K562 (cell line): ENCODE measurements around the gene BPHL. TPM values are rescaled to one million over a fixed set of nuclear protein-coding genes. Genes with fewer than 3 reads are reported as not detected.

Experiments used
- CREB1 ChIP-seq, 2 experiments: sonication (generic) in 1 of 2; formaldehyde crosslinking in 1 of 2; IDR thresholded peaks; 2 replicates each; pipeline versions ENCODE4 v1.6.1 to v1.8.0; 2012 to 2022; ENCODE audit warnings: inconsistent platforms in 1 of 2, mild to moderate bottlenecking in 1 of 2, missing genetic modification reagents in 1 of 2, moderate library complexity in 1 of 2
- ETV5 ChIP-seq: sonication (generic); formaldehyde crosslinking; IDR thresholded peaks from 2 replicates; pipeline ENCODE4 v1.4.0; 2020; ENCODE audit warnings: low read depth, mild to moderate bottlenecking, missing genetic modification reagents
- GABPA ChIP-seq: fragments of 200-800 bp; sonication (Bioruptor generic); conservative IDR thresholded peaks from 2 replicates; pipeline ENCODE4 v1.6.1; 2016; ENCODE audit warnings: low read depth, missing genetic modification characterization, missing compliant biosample characterization
- HDAC3 ChIP-seq: fragments of 450-650 bp; IDR thresholded peaks from 2 replicates; pipeline ENCODE4 v1.6.1; 2018; ENCODE audit warnings: borderline replicate concordance, mild to moderate bottlenecking, moderate library complexity; ENCODE audit not compliant: partially characterized antibody
- HDAC6 ChIP-seq: IDR thresholded peaks from 2 replicates; pipeline ENCODE4 v1.6.1; 2012; ENCODE audit warnings: low read depth, mild to moderate bottlenecking, control low read depth, inconsistent platforms, low read length, moderate library complexity
- HNRNPK ChIP-seq: fragments of 200-400 bp; formaldehyde crosslinking; IDR thresholded peaks from one replicate; pipeline ENCODE4 v1.6.1; 2018; ENCODE audit warnings: mild to moderate bottlenecking, low read depth, low read length; ENCODE audit not compliant: poor library complexity, severe bottlenecking
- LEF1 ChIP-seq: fragments of 450-650 bp; IDR thresholded peaks from 2 replicates; pipeline ENCODE4 v1.6.1; 2016; ENCODE audit warnings: mild to moderate bottlenecking
- MED1 ChIP-seq: sonication (generic); formaldehyde crosslinking; IDR thresholded peaks from 2 replicates; pipeline ENCODE4 v1.8.1; 2023; ENCODE audit warnings: missing genetic modification reagents, borderline replicate concordance
- MTA1 ChIP-seq: fragments of 450-650 bp; IDR thresholded peaks from 2 replicates; pipeline ENCODE4 v1.6.1; 2017; ENCODE audit warnings: borderline replicate concordance
- POLR2B ChIP-seq: fragments of 450-650 bp; IDR thresholded peaks from 2 replicates; pipeline ENCODE4 v1.6.1; 2018; ENCODE audit warnings: low read depth; ENCODE audit not compliant: partially characterized antibody
- TEAD1 ChIP-seq, 2 experiments: fragments of 450-650 bp in 1 of 2; sonication (generic) in 1 of 2; formaldehyde crosslinking; IDR thresholded peaks; 2 replicates each; pipeline versions ENCODE4 v1.4.0 to v1.8.0; 2020 to 2022; ENCODE audit warnings: mild to moderate bottlenecking in 2 of 2, missing genetic modification reagents in 1 of 2
- USF2 ChIP-seq: sonication (generic); formaldehyde crosslinking; IDR thresholded peaks from 2 replicates; pipeline ENCODE4 v1.5.0; 2020; ENCODE audit warnings: missing genetic modification reagents
- ZNF217 ChIP-seq: sonication (generic); formaldehyde crosslinking; IDR thresholded peaks from 2 replicates; pipeline ENCODE4 v1.8.0; 2022; ENCODE audit warnings: mild to moderate bottlenecking, missing genetic modification reagents
- ZNF717 ChIP-seq: fragments of 250-450 bp; sonication (Bioruptor Pico); IDR thresholded peaks from 2 replicates; pipeline ENCODE4 v1.5.0; 2021
- ZNF778 ChIP-seq: fragments of 450-650 bp; formaldehyde crosslinking; IDR thresholded peaks from 2 replicates; pipeline ENCODE4 v1.4.0; 2020; ENCODE audit warnings: mild to moderate bottlenecking, moderate library complexity
- polyA plus RNA-seq, 8 experiments: library from polyadenylated mRNA; depleted of rRNA in 4 of 8; stranded (reverse) in 5 of 8; unstranded in 3 of 8; fragments of >200 nt; fragmentation: Nextera tagmentation in 2 of 8; fragmentation: Illumina TruSeq in 1 of 8; extraction: Ambion mirVana in 2 of 8; extraction: Trizol in 1 of 8; gene quantifications; 2 replicates each; pipeline versions ENCODE4 v1.2.1 to v1.2.3, GENCODE V29; 2011 to 2014; ENCODE audit warnings: inconsistent platforms in 1 of 8, missing spikeins in 1 of 8
- total RNA-seq, 7 experiments: library from RNA; depleted of rRNA in 6 of 7; stranded (reverse); fragments of >200 nt in 6 of 7; fragmentation: Illumina TruSeq in 2 of 7; extraction: Trizol in 2 of 7; gene quantifications; 2 replicates each; pipeline versions ENCODE4 v1.2.1 to v1.2.3, GENCODE V29; 2011 to 2021; ENCODE audit warnings: low replicate concordance in 1 of 7
- TF ChIP-seq, protein P1 (sequence below): sonication (generic); formaldehyde crosslinking; IDR thresholded peaks from 2 replicates; pipeline ENCODE4 v1.8.0; 2023; ENCODE audit warnings: missing genetic modification reagents, mild to moderate bottlenecking, borderline replicate concordance
- TF ChIP-seq, protein P2 (sequence below): fragments of 450-650 bp; IDR thresholded peaks from 2 replicates; pipeline ENCODE4 v1.6.1; 2014; ENCODE audit warnings: low read depth, mild to moderate bottlenecking, moderate library complexity, borderline replicate concordance
- TF ChIP-seq, protein P3 (sequence below): fragments of 450-650 bp; conservative IDR thresholded peaks from 2 replicates; pipeline ENCODE4 v1.6.1; 2016; ENCODE audit warnings: missing genetic modification characterization, low read depth, mild to moderate bottlenecking, missing compliant biosample characterization, moderate library complexity

Gene BPHL
- total and polyA plus RNA-seq, 9 of the 15 experiments (the other 6 are each of a cell fraction or from before 2014, with no cell fraction given), result 3.5 to 17.4 (median 8.2) TPM

- TF ChIP-seq, protein P1, sequence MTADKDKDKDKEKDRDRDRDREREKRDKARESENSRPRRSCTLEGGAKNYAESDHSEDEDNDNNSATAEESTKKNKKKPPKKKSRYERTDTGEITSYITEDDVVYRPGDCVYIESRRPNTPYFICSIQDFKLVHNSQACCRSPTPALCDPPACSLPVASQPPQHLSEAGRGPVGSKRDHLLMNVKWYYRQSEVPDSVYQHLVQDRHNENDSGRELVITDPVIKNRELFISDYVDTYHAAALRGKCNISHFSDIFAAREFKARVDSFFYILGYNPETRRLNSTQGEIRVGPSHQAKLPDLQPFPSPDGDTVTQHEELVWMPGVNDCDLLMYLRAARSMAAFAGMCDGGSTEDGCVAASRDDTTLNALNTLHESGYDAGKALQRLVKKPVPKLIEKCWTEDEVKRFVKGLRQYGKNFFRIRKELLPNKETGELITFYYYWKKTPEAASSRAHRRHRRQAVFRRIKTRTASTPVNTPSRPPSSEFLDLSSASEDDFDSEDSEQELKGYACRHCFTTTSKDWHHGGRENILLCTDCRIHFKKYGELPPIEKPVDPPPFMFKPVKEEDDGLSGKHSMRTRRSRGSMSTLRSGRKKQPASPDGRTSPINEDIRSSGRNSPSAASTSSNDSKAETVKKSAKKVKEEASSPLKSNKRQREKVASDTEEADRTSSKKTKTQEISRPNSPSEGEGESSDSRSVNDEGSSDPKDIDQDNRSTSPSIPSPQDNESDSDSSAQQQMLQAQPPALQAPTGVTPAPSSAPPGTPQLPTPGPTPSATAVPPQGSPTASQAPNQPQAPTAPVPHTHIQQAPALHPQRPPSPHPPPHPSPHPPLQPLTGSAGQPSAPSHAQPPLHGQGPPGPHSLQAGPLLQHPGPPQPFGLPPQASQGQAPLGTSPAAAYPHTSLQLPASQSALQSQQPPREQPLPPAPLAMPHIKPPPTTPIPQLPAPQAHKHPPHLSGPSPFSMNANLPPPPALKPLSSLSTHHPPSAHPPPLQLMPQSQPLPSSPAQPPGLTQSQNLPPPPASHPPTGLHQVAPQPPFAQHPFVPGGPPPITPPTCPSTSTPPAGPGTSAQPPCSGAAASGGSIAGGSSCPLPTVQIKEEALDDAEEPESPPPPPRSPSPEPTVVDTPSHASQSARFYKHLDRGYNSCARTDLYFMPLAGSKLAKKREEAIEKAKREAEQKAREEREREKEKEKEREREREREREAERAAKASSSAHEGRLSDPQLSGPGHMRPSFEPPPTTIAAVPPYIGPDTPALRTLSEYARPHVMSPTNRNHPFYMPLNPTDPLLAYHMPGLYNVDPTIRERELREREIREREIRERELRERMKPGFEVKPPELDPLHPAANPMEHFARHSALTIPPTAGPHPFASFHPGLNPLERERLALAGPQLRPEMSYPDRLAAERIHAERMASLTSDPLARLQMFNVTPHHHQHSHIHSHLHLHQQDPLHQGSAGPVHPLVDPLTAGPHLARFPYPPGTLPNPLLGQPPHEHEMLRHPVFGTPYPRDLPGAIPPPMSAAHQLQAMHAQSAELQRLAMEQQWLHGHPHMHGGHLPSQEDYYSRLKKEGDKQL (CRISPR knock-in tag), result no peak
- no peak for TF ChIP-seq POLR2B
- TF ChIP-seq USF2 (CRISPR knock-in tag), result no peak; the same call in 1 of the 2 replicates
- no peak; the same call in 1 of the 2 replicates for TF ChIP-seq MTA1
- no peak for TF ChIP-seq HNRNPK
- TF ChIP-seq LEF1, result peak; percentile 17; the same call in 1 of the 2 replicates
- no peak for TF ChIP-seq CREB1 (IDR thresholded peaks at IDR 0.05)
- TF ChIP-seq CREB1 (CRISPR knock-in tag; IDR thresholded peaks at IDR 0.05), result no peak
- TF ChIP-seq ETV5, result no peak
- TF ChIP-seq, protein P2, sequence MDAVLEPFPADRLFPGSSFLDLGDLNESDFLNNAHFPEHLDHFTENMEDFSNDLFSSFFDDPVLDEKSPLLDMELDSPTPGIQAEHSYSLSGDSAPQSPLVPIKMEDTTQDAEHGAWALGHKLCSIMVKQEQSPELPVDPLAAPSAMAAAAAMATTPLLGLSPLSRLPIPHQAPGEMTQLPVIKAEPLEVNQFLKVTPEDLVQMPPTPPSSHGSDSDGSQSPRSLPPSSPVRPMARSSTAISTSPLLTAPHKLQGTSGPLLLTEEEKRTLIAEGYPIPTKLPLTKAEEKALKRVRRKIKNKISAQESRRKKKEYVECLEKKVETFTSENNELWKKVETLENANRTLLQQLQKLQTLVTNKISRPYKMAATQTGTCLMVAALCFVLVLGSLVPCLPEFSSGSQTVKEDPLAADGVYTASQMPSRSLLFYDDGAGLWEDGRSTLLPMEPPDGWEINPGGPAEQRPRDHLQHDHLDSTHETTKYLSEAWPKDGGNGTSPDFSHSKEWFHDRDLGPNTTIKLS, result peak; percentile 79
- 0 out of 2 replicates have a peak, but pooled peaks have one; percentile 12 for TF ChIP-seq GABPA (tag)
- TF ChIP-seq HDAC6, result no peak
- no peak for TF ChIP-seq ZNF778 (CRISPR knock-in tag)
- TF ChIP-seq ZNF217 (CRISPR knock-in tag), result no peak
- TF ChIP-seq, protein P3, sequence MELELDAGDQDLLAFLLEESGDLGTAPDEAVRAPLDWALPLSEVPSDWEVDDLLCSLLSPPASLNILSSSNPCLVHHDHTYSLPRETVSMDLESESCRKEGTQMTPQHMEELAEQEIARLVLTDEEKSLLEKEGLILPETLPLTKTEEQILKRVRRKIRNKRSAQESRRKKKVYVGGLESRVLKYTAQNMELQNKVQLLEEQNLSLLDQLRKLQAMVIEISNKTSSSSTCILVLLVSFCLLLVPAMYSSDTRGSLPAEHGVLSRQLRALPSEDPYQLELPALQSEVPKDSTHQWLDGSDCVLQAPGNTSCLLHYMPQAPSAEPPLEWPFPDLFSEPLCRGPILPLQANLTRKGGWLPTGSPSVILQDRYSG, result no peak
- TF ChIP-seq ZNF717 (CRISPR knock-in tag), result no peak
- 0 out of 4 replicates have a peak, but pooled peaks of 1 of the 2 experiments have one; percentile 21 for TF ChIP-seq TEAD1 (CRISPR knock-in tag; IDR thresholded peaks at IDR 0.05)
- TF ChIP-seq MED1 (CRISPR knock-in tag), result no peak
- no peak for TF ChIP-seq HDAC3
These were observed 77.4 kb downstream of the BPHL start (continued) for GRCh38 chr6:3195695-3196497.
